Measurements from ENCODE around the gene CD47.

CD47 gene

GRCh38 chr3:108118038-108118768 is 27.4 kb upstream of the CD47 start:
- no peak overlapping the region for H3K4me3 ChIP-seq (ENCODE audit: severe bottlenecking)
- ATAC-seq (ENCODE audit: low read depth) (no peak), DNase-seq (ENCODE audit: low spot score) (no peak)
- H3K36me3 ChIP-seq (ENCODE audit: low read depth), result no peaks in the 10 kb centered on the region
- no peaks in the 10 kb centered on the region for H3K27me3 ChIP-seq (ENCODE audit: insufficient read depth, poor library complexity, severe bottlenecking)
- H3K4me1 ChIP-seq (ENCODE audit: insufficient read depth, poor library complexity, severe bottlenecking), result no peaks in the 10 kb centered on the region
- H3K27ac ChIP-seq (ENCODE audit: poor library complexity, severe bottlenecking), result no peak overlapping the region
- no peaks in the 10 kb centered on the region for H3K9me3 ChIP-seq (ENCODE audit: severe bottlenecking)
- no peak for TF ChIP-seq CTCF (IDR thresholded peaks at IDR 0.05; ENCODE audit: poor library complexity, severe bottlenecking)

- ATAC-seq (ENCODE audit: low read depth) (no peak), DNase-seq (ENCODE audit: low spot score) (no peak)
- no peak for TF ChIP-seq CTCF (IDR thresholded peaks at IDR 0.05; ENCODE audit: poor library complexity, severe bottlenecking)
- no peak overlapping the region for H3K27ac ChIP-seq (ENCODE audit: poor library complexity, severe bottlenecking)
- no peak overlapping the region for H3K4me3 ChIP-seq (ENCODE audit: severe bottlenecking)
- H3K27me3 ChIP-seq (ENCODE audit: insufficient read depth, poor library complexity, severe bottlenecking), result no peaks in the 10 kb centered on the region
- H3K36me3 ChIP-seq (ENCODE audit: low read depth), result no peaks in the 10 kb centered on the region
- H3K4me1 ChIP-seq (ENCODE audit: insufficient read depth, poor library complexity, severe bottlenecking), result no peaks in the 10 kb centered on the region
- no peaks in the 10 kb centered on the region for H3K9me3 ChIP-seq (ENCODE audit: severe bottlenecking)
These were observed 26.5 kb upstream of the CD47 start for GRCh38 chr3:108117241-108117775.

- Histone ChIP-seq H3K27me3 (ENCODE audit: insufficient read depth, poor library complexity, severe bottlenecking) (no peaks in the 10 kb centered on the region), H3K4me3 (ENCODE audit: severe bottlenecking) (no peak overlapping the region), H3K36me3 (ENCODE audit: low read depth) (no peaks in the 10 kb centered on the region), H3K4me1 (ENCODE audit: insufficient read depth, poor library complexity, severe bottlenecking) (no peaks in the 10 kb centered on the region), H3K27ac (ENCODE audit: poor library complexity, severe bottlenecking) (no peak overlapping the region), H3K9me3 (ENCODE audit: severe bottlenecking) (no peaks in the 10 kb centered on the region)
- ATAC-seq (ENCODE audit: low read depth), result no peak
- no peak for TF ChIP-seq CTCF (IDR thresholded peaks at IDR 0.05; ENCODE audit: poor library complexity, severe bottlenecking)
- DNase-seq (ENCODE audit: low spot score), result no peak
These were observed 23.7 kb upstream of the CD47 start for GRCh38 chr3:108114423-108115065.

GRCh38 chr3:108113975-108114374 is 23.1 kb upstream of the CD47 start:
- no peaks in the 10 kb centered on the region for H3K4me1 ChIP-seq (ENCODE audit: insufficient read depth, poor library complexity, severe bottlenecking)
- H3K27me3 ChIP-seq (ENCODE audit: insufficient read depth, poor library complexity, severe bottlenecking), result no peaks in the 10 kb centered on the region
- H3K36me3 ChIP-seq (ENCODE audit: low read depth), result no peaks in the 10 kb centered on the region
- ATAC-seq (ENCODE audit: low read depth), result no peak
- no peak for DNase-seq (ENCODE audit: low spot score)
- TF ChIP-seq CTCF (IDR thresholded peaks at IDR 0.05; ENCODE audit: poor library complexity, severe bottlenecking), result no peak
- H3K9me3 ChIP-seq (ENCODE audit: severe bottlenecking), result no peaks in the 10 kb centered on the region
- no peak overlapping the region for H3K4me3 ChIP-seq (ENCODE audit: severe bottlenecking)
- no peak overlapping the region for H3K27ac ChIP-seq (ENCODE audit: poor library complexity, severe bottlenecking)

- no peak for TF ChIP-seq CTCF (IDR thresholded peaks at IDR 0.05; ENCODE audit: poor library complexity, severe bottlenecking)
- Histone ChIP-seq H3K4me3 (ENCODE audit: severe bottlenecking) (no peak overlapping the region), H3K27ac (ENCODE audit: poor library complexity, severe bottlenecking) (no peak overlapping the region), H3K4me1 (ENCODE audit: insufficient read depth, poor library complexity, severe bottlenecking) (no peaks in the 10 kb centered on the region), H3K27me3 (ENCODE audit: insufficient read depth, poor library complexity, severe bottlenecking) (no peaks in the 10 kb centered on the region), H3K36me3 (ENCODE audit: low read depth) (no peaks in the 10 kb centered on the region), H3K9me3 (ENCODE audit: severe bottlenecking) (no peaks in the 10 kb centered on the region)
- no peak for ATAC-seq (ENCODE audit: low read depth)
- no peak for DNase-seq (ENCODE audit: low spot score)
These were observed 20.1 kb upstream of the CD47 start for GRCh38 chr3:108110934-108111333.
